Activated CD4-positive, CD25-positive, alpha-beta regulatory T cell (primary cell): ENCODE data around the gene NOTCH1.

Experiments used
- DNase-seq, 4 experiments: peaks; one replicate each; lab custom pipeline; 2025; lab: John Stamatoyannopoulos, UW

The NOTCH1 gene

GRCh38 chr9:136501686-136502085, 44.2 kb downstream of the NOTCH1 start:
- no peak for DNase-seq

GRCh38 chr9:136499935-136500910, 45.6 kb downstream of the NOTCH1 start:
- no peak for DNase-seq

DNA sequence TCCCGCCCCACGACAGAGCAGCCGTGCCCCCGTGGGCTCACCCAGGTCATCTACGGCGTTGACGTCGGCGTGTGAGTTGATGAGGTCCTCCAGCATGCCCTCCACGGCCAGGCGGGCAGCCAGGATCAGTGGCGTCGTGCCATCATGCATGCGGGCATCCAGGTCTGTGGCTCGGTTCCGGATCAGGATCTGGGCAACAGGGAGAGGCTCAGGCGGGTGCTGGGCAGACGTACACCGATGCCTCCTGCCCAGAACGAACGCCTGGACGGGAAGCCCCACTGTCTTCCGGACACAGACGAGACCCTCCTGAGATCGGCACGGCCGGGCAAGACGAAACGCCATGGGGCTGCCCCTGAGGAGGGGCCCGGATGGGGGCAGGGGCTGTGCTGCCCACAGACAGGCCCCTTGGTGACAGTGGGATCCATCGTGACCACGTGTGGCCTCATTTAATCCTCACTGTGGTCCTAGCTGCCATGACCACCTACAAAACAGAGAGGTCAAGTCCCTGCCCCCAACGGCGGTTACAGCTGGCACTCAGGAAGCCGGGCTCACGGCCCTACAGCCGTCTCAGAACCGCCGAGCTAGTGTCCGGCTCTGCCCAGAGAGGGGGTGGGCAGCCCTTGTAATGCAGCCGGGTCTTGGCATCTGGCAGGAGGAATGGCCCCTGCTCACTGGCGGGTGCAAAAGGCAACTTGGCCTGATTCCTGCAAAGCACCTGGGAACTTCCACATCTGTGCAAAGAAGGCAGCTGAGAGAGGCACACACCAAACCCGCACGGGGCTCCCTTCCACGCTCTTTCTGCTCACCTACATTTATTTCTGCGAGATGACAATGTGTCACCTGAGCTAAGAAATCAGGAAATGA, 46.5 kb downstream of the NOTCH1 start:
- DNase-seq = no peak

GRCh38 chr9:136497916-136498695, 47.7 kb downstream of the NOTCH1 start:
- DNase-seq = no peak

- no peak for DNase-seq
These were observed 48.8 kb downstream of the NOTCH1 start for GRCh38 chr9:136496801-136497620.

DNA sequence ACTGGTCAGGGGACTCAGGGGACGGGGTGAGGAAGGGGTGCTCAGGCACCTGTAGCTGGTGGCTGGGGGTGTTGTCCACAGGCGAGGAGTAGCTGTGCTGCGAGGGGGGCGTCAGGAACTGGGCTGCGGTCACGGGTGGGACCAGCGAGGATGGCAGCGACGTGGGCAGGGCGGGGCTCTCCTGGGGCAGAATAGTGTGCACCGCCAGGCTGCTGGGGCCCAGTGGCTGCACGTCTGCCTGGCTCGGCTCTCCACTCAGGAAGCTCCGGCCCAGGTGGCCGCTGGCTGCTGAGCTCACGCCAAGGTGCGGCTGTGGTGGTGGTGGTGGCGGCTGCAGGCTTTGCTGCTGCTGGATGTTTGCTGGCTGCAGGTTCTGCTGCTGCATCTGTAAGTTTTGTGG, 49.7 kb downstream of the NOTCH1 start:
- DNase-seq = no peak

DNA sequence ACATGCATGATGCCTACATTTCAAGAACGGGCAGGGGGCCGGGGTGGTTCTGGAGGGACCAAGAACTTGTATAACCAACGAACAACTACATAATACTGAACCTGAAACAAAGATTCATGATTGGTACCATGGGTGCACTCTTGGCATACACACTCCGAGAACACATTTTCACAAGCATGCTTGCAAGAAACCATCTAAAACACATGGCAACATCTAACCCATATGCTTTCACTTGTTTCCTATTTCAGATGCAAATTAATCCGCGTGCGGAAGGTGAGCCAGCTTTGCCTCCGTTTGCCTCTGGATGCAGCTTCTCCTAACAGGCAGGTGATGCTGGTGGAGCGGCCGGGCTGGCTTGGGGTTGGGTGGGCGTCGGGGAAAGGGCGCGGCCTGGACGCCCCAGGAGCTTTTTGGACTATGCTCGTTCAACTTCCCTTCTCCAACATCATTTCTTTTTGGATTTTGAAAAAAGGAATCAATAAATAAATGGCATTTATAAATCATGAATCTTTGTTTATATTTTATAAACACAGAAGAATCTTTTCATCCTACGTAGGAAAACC, 50.5 kb downstream of the NOTCH1 start:
- DNase-seq = no peak

DNA sequence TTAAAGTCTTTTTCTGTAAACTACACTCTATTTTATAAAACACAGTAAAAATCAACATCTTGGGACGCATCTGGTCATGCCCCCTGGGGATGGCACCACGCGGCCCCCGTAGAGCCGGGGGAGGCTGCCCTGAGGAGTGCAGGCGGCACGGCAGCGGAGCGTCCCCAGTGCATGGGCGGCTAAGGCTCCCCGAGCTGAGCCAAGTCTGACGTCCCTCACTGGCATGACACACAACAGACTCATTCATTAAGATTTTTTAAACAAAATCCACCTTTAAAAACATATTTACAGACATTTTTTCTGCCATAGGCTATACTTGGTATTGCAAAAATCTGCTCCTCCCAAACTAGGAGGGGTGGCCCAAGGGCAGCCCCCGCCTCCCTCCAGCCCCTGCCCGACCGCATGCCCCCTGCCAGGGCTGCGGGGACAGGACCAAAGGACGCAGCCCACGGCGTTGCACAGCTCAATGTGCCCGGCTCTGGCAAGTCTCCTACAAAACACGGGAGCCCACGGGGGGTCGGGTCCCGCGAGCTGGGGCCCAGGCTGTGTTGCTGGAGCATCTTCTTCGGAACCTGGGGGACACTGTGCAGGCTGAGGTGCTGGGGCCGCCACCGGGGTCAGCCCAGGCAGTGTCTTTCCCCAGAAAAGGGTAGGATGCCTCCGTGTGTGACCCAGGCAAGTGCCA, 51.2 kb downstream of the NOTCH1 start:
- DNase-seq = no peak

GRCh38 chr9:136494012-136494411, 51.8 kb downstream of the NOTCH1 start:
- no peak for DNase-seq

DNA sequence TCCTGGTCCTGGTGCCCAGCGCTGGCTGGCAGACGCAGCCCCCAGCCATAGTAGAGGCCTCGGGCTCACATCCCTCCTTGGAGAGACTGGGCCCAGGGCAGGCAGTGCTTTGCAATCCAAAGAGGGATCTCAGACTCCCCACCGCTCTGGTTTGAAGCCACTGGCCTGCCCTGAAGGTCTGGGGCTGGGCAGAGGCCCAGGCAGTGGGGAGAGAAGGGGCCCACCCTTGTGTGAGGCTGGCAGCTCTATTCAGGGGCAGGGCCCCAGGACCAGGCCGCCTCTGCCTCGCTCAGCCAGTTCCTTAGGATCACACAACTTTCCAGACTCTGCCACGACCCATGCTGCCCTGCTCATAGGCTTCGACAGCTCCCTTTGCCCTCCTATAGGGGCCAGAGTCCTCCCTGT, 52.3 kb downstream of the NOTCH1 start:
- no peak for DNase-seq

DNA sequence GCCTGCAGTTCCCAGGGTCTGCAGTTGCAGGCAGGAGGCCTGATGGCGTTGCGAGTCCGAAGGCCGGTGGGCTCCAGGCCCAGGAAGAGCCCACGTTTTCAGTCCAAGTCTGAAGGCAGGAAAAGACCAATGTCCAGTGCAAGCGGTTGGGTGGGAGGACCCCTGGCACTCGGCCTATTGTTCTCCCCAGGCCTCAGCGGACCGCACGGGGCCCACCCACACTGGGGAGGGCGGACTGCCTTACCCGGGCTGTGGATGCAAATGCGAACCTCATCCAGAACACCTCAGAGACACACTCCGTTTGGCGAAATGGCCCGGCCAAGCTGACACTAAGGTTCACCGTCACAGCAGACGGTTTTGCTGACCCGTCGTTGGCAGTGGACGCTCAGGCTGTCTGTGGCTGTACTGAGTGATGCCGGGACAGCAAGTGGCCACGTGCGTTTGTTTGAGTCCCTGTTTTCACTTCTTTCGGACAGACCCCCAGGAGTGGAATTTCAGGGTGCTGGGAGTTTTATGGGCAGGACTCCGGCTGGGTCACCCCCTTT, 52.8 kb downstream of the NOTCH1 start:
- no peak for DNase-seq

- no peak for DNase-seq
These were observed 56.1 kb downstream of the NOTCH1 start for GRCh38 chr9:136489731-136490130.

DNA sequence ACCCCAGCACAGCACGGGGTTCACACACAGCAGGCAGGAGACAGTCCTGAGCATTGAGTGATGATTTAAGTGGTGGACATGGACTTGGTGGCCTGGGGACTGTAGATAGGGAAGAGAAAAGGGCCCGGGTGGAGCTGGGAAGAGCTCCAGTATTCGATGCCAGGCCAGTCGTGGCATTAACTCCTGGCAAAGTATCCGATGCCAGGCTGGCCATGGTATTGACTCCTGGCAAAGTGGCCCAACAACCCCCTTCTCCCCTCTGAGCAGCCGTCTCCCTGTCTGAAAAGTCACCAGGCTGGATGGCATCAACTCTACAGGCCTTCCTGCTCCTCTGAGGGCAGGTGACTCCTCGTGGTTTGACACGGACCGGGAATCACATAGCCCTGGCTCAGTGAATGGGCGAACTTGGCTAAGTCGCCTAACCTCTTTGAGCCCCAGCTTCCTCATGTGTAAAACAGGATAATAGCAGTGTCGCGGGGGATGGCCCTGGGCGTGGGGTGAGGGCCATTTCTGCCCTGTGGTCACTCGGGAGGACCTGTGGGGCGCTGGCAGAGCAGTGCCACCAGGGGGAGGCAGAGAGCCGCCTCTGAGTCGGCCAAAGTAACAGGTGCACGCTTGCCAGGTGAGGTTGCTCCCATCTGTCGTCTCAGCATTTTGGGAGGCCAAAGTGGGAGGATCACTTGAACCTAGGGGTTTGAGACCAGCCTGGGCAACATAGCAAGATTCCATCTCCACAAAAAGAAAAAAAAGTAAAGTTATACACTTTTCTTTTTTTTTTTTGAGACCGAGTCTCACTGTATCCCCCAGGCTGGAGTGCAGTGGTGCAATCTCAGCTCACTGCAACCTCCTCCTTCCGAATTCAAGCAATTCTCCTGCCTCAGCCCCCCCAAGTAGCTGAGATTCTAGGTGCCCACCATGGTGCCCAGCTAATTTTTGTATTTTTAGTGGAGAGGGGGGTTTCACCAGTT, 57.3 kb downstream of the NOTCH1 start:
- peak; percentile 47 to 66 (median 60) for DNase-seq

- DNase-seq = no peak
These were observed 58.2 kb downstream of the NOTCH1 start for GRCh38 chr9:136487672-136488071.

DNA sequence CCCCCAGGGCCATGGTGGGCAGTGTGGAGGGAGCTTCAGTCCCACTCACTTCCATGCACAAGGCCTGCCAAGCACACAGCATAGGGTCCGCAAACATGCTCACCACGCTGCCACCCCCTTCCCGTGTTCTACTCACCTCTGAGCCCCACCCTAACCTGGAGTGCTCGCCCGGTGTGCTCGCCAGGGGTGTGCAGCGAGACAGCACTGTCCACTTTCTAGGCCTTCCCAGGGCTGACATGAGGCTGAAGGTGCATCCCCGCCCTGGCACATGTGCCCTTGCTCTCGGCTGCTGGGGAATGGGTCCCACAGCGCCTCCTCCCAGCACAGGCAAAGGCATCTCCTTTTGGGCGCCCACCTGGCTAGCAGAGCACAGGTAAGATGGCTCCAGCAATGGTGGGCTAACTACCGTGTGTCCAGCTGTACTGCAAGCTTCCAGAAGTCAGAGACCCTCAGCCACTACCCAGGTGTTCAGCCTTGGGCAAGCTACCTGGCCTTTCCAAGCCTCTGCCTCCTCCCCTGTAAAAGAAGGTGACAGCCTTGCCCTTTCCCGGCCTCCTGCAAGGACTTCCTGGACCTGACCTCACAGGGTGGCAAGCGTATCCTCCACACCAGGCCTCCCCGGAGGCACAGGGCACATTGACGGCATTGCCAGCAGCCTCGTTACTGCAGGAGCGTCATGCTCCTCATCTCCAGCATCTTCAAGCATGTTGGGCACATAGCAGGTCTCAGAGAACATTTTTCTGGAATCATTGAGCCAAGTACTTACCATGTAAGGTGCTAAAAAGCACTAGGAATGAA, 58.8 kb downstream of the NOTCH1 start:
- DNase-seq = no peak

DNA sequence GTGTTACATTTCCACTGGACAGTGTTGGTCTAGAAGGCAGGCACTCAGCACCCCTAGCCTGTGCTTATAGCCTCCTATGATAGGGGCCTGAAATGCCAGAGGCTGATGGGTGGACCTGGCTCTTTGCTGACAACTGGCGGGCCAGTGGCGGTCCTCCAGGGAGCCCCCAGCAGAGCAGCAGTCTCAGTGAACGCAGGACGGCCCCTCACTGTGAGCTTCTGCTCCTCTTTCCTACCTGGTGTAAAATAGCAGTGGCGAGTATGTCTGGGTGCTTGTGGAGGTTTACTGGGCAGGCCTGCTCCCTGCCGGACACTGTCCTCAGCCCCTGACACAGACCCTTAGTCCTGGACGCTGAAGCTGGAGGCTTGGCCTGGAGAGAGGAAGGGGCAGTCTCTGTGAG, 59.7 kb downstream of the NOTCH1 start:
- DNase-seq = no peak
